Measurements from ENCODE around the gene FIS1. TPM values are rescaled to one million over a fixed set of nuclear protein-coding genes. Genes with fewer than 3 reads are reported as not detected.
A peak's percentile ranks its signal among the peaks of the same experiment; 100 is the strongest.
"Not testable (repeated sequence)": the region's sequence is repeated elsewhere in the genome, so short reads cannot be mapped to it uniquely, and the experiment has no call there.

Gene FIS1
- total RNA-seq, 4 donors from 2014 or later, result 143 to 289 (median 231) TPM

DNA sequence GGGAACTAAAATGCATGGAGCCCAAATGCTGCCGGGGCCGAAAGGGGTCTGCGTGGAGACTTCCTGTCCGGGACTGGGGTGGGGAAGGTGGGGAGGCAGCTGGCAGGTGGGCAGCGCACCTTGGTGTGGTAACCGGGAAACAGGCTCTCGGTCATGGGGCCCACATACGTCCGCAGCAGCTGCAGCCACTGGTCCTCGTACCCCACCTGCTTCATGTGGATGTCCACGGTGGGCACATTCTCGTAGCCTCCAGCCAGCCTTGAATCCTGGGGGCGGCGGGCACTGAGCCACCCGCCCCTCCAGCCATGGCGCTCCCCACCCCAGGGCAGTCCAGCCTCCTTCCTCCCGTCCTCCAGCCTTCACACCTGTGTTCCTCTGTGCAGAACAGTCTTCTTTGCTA, 37.4 kb downstream of the FIS1 start:
- TF ChIP-seq POLR2A (IDR thresholded peaks at IDR 0.05), result no peak
- TF ChIP-seq, protein P1, sequence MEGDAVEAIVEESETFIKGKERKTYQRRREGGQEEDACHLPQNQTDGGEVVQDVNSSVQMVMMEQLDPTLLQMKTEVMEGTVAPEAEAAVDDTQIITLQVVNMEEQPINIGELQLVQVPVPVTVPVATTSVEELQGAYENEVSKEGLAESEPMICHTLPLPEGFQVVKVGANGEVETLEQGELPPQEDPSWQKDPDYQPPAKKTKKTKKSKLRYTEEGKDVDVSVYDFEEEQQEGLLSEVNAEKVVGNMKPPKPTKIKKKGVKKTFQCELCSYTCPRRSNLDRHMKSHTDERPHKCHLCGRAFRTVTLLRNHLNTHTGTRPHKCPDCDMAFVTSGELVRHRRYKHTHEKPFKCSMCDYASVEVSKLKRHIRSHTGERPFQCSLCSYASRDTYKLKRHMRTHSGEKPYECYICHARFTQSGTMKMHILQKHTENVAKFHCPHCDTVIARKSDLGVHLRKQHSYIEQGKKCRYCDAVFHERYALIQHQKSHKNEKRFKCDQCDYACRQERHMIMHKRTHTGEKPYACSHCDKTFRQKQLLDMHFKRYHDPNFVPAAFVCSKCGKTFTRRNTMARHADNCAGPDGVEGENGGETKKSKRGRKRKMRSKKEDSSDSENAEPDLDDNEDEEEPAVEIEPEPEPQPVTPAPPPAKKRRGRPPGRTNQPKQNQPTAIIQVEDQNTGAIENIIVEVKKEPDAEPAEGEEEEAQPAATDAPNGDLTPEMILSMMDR (IDR thresholded peaks at IDR 0.05), result no peak
- Histone ChIP-seq H3K27ac (no peak overlapping the region), H3K4me1 (peaks cover 0 to 1% (median 0%) of the 10 kb centered on the region in 4 donors), H3K27me3 (no peaks in the 10 kb centered on the region), H3K4me3 (no peak overlapping the region), H3K36me3 (peaks cover 0 to 65% (median 0%) of the 10 kb centered on the region in 3 donors), H3K9me3 (no peaks in the 10 kb centered on the region)
- no peak for DNase-seq

DNA sequence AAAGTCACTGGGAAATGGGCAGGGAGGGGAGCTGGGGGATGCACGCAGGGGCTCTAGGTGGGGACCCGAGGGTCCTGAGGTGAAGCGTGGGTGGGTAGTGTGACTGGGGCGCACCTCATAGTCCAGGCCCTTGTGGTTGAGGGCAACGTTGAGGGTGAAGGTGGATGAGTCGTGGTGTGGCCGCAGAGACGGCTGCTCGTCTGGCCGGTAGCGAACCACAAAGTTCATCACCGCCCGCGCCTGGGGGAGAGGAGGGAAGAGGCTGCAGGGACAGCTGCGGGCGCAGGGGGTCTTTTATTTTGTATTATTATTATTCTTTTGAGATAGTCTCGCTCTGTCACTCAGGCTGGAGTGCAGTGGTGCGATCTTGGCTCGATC, 38.2 kb downstream of the FIS1 start:
- Histone ChIP-seq H3K4me1 (peaks cover 0 to 9% (median 3%) of the 10 kb centered on the region in 4 donors), H3K9me3 (no peaks in the 10 kb centered on the region), H3K36me3 (peaks cover 0 to 57% (median 0%) of the 10 kb centered on the region in 3 donors), H3K4me3 (no peak overlapping the region), H3K27ac (no peak overlapping the region), H3K27me3 (no peaks in the 10 kb centered on the region)
- no peak for DNase-seq
- TF ChIP-seq POLR2A (IDR thresholded peaks at IDR 0.05), result no peak
- TF ChIP-seq, protein P1 (IDR thresholded peaks at IDR 0.05), result no peak

DNA sequence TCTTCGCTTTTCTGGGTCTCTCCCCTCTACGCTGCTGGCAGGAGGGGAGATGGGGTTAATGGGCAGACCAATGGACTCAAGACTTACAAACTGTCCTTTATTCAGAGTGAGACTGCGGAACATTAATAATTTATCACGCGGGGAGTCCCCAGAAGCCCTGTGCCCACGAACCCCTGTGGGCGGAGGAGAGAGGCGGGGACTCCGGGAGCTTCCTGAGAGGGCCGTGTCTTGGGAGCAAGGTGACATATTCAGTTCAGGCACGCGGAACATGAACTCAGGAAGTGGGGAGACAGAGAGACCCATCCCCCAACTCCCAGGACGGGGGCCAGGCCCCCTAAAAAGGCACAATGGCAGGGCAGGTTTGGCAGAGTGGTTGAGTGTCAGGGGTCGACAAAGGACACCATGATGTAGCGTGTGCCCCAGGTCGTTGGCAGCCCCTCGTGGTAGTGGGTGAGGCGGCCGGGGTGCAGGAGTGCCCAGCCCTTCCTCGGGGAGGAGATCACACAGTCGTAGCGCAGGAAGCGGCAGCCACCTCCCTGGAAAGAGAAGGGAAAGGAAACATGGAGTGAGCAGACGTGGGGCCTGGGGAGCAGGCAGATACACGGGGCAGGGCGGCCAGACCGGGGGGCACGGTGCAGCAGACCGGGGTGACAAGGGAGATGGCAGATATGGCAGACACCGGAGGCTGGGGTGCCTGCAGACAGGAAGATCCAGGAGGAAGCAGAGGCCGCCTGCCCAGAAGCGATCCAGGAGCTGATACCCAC, 38.8 kb downstream of the FIS1 start:
- Histone ChIP-seq H3K4me1 (peaks cover 0 to 11% (median 4%) of the 10 kb centered on the region in 4 donors), H3K9me3 (no peaks in the 10 kb centered on the region), H3K27ac (no peak overlapping the region), H3K36me3 (peaks cover 0 to 51% (median 0%) of the 10 kb centered on the region in 3 donors), H3K4me3 (no peak overlapping the region), H3K27me3 (no peaks in the 10 kb centered on the region)
- DNase-seq, result no peak
- TF ChIP-seq, protein P1 (IDR thresholded peaks at IDR 0.05), result no peak
- no peak for TF ChIP-seq POLR2A (IDR thresholded peaks at IDR 0.05)

DNA sequence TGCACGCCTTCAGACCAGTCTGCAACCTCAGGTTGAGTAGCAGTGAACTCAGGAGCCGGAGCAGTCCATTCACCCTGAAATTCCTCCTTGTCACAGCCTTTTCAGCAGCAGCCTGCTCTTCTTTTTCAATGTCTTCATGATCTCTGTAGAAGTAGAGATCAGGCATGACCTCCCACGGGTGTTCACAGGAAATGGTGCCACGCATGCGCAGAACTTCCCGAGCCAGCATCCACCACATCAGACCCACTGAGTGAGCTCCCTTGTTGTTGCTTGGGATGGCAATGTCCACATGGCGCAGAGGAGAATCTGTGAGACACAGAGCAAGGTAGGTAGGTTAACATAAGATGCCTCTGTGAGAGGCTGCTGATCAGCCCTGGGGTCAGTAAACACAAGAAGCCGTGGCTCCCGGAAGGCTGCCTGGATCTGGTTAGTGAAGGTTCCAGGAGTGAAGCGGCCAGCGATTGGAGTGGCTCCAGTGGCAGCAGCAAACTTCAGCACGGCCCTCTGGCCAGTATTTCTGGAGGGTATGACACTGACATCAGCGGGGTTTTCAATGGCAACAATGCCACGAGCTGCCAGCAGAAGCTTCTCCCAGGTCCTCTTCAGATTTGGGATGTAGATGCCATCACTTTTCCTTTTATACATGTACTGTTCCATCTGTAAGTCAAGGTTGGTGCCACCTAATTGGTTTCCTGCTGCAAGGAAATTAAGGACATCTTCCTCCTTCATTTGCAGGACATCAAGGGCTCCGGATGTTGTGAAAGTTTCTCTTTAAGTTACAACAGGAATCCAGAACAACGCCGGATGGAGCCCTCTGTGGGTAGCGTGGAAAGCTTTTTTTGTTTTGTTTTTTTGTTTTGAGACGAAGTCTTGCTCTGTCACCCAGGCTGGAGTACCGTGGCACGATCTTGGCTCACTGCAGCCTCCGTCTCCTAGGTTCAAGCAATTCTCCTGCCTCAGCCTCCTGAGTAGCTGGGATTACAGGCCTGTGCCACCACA, 40.8 kb downstream of the FIS1 start:
- not testable (repeated sequence) for H3K27me3 ChIP-seq, H3K4me3 ChIP-seq, H3K27ac ChIP-seq, H3K9me3 ChIP-seq, DNase-seq
- H3K4me1 ChIP-seq, result peaks cover 0 to 11% (median 4%) of the 10 kb centered on the region in 4 donors
- peaks cover 0 to 33% (median 0%) of the 10 kb centered on the region in 3 donors for H3K36me3 ChIP-seq

DNA sequence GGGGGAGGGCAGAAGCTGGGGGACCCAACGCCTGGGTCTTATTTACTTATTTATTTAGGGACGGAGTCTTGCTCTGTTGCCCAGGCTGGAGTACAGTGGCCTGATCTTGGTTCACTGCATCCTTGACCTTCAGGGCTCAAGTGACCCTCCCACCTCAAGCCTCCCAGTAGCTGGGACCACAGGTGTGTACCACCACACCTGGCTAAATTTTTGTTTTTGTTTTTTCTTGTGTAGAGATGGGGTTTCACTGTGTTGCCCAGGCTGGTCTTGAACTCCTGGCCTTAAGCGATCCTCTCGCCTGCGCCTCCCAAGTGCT, 42.3 kb downstream of the FIS1 start:
- peaks cover 0 to 11% (median 4%) of the 10 kb centered on the region in 4 donors for H3K4me1 ChIP-seq
- TF ChIP-seq POLR2A (IDR thresholded peaks at IDR 0.05), result no peak
- TF ChIP-seq, protein P1 (IDR thresholded peaks at IDR 0.05), result no peak
- H3K36me3 ChIP-seq, result peaks cover 0 to 25% (median 0%) of the 10 kb centered on the region in 3 donors
- no peaks in the 10 kb centered on the region for H3K9me3 ChIP-seq
- H3K4me3 ChIP-seq, result peak overlapping the region in 2 of 4 donors; percentile 54 to 61
- H3K27ac ChIP-seq, result peak overlapping the region in 2 of 4 donors; percentile 94
- no peak for DNase-seq
- no peaks in the 10 kb centered on the region for H3K27me3 ChIP-seq

All from Peyer's patch (tissue), 4 donors.